ENCODE data around the gene KNCN.

Gene KNCN

GRCh38 chr1:46592823-46593222, 41.4 kb upstream of the KNCN start:
- H3K4me3 ChIP-seq (replicated peaks; ENCODE audit: low read depth, low read length), result no peak overlapping the region
- DNase-seq (ENCODE audit: extremely low read depth, low read depth), result no peak
- no peak for TF ChIP-seq CTCF (IDR thresholded peaks at IDR 0.05; ENCODE audit: low read depth, low read length, missing control alignments)

GRCh38 chr1:46589529-46589928, 38.1 kb upstream of the KNCN start:
- DNase-seq (ENCODE audit: extremely low read depth, low read depth), result no peak
- H3K4me3 ChIP-seq (replicated peaks; ENCODE audit: low read depth, low read length), result no peak overlapping the region
- no peak for TF ChIP-seq CTCF (IDR thresholded peaks at IDR 0.05; ENCODE audit: low read depth, low read length, missing control alignments)

- TF ChIP-seq CTCF (IDR thresholded peaks at IDR 0.05; ENCODE audit: low read depth, low read length, missing control alignments), result no peak
- DNase-seq (ENCODE audit: extremely low read depth, low read depth), result no peak
These were observed 35.6 kb upstream of the KNCN start for GRCh38 chr1:46587069-46587468.

GRCh38 chr1:46585312-46585938, 34.0 kb upstream of the KNCN start:
- DNase-seq (ENCODE audit: extremely low read depth, low read depth), result no peak
- TF ChIP-seq CTCF (IDR thresholded peaks at IDR 0.05; ENCODE audit: low read depth, low read length, missing control alignments), result no peak
- no peak overlapping the region for H3K4me3 ChIP-seq (replicated peaks; ENCODE audit: low read depth, low read length)

More at GRCh38 chr1:46587069-46587468, 35.6 kb upstream of the KNCN start:
- H3K4me3 ChIP-seq (replicated peaks; ENCODE audit: low read depth, low read length), result no peak overlapping the region

- H3K4me3 ChIP-seq (replicated peaks; ENCODE audit: low read depth, low read length), result no peak overlapping the region
- no peak for TF ChIP-seq CTCF (IDR thresholded peaks at IDR 0.05; ENCODE audit: low read depth, low read length, missing control alignments)
- no peak for DNase-seq (ENCODE audit: extremely low read depth, low read depth)
These were observed 32.0 kb upstream of the KNCN start for GRCh38 chr1:46583494-46583893.

- no peak for TF ChIP-seq CTCF (IDR thresholded peaks at IDR 0.05; ENCODE audit: low read depth, low read length, missing control alignments)
- DNase-seq (ENCODE audit: extremely low read depth, low read depth), result no peak
- no peak overlapping the region for H3K4me3 ChIP-seq (replicated peaks; ENCODE audit: low read depth, low read length)
These were observed 31.5 kb upstream of the KNCN start for GRCh38 chr1:46582972-46583371.

Measured in HFF-Myc (cell line).